Neural crest cell (in vitro differentiated cells): ENCODE measurements around the gene KCNIP4. TPM values are rescaled to one million over a fixed set of nuclear protein-coding genes. Genes with fewer than 3 reads are reported as not detected.

ENCODE experiments used
- DNase-seq: peaks from one replicate; pipeline ENCODE4 v3.0.0; 2021; ENCODE audit warnings: low read depth, mixed read lengths, low spot score
- H3K27ac Mint-ChIP-seq: one replicate; pipeline ENCODE4 v1.8.0; 2021; ENCODE audit warnings: mild to moderate bottlenecking, mixed read lengths; ENCODE audit not compliant: unreplicated experiment
- H3K27me3 Mint-ChIP-seq: 2 replicates; pipeline ENCODE4 v1.8.0; 2021; ENCODE audit warnings: low read depth, mild to moderate bottlenecking, mixed read lengths
- H3K36me3 Mint-ChIP-seq: 2 replicates; pipeline ENCODE4 v1.8.0; 2021; ENCODE audit warnings: low read depth, mild to moderate bottlenecking, mixed read lengths
- H3K4me1 Mint-ChIP-seq: 2 replicates; pipeline ENCODE4 v1.8.0; 2021; ENCODE audit warnings: mixed read lengths
- H3K4me3 Mint-ChIP-seq: one replicate; pipeline ENCODE4 v1.8.0; 2021; ENCODE audit warnings: mild to moderate bottlenecking, mixed read lengths
- H3K9me3 Mint-ChIP-seq: 2 replicates; pipeline ENCODE4 v1.8.0; 2021; ENCODE audit warnings: mixed read lengths
- total RNA-seq: library from RNA; stranded (reverse); gene quantifications from 2 replicates; pipeline ENCODE4 v1.2.1, GENCODE V29; 2021
- TF ChIP-seq, protein P1 (sequence below): fragments of 200-600 bp; sonication (generic); conservative IDR thresholded peaks from 2 replicates; pipeline ENCODE4 v1.5.0; 2021; ENCODE audit warnings: antibody characterized with exemption, mild to moderate bottlenecking

KCNIP4 gene
- total RNA-seq, 1 donor from 2014 or later = 0.33 TPM

DNA sequence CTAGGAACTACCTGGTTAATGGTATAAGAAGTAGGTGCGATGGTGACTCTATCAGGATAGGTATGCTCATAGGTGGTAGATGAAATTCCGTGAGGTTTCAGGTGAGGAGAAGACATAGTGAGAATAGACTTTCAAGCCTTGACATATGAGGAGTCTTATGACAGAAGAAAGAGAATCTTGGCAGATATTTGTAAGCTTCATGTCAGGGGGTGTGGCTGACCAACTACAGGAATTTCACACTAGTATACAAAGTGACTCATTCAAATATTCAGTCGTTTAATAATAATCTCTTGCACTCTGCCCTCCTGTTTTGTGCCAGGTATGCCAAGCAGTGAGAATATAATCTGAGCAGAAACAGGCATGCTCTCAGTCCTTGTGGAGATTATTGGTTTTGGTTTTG lies 1225.6 kb downstream of the KCNIP4 start:
- TF ChIP-seq, protein P1, sequence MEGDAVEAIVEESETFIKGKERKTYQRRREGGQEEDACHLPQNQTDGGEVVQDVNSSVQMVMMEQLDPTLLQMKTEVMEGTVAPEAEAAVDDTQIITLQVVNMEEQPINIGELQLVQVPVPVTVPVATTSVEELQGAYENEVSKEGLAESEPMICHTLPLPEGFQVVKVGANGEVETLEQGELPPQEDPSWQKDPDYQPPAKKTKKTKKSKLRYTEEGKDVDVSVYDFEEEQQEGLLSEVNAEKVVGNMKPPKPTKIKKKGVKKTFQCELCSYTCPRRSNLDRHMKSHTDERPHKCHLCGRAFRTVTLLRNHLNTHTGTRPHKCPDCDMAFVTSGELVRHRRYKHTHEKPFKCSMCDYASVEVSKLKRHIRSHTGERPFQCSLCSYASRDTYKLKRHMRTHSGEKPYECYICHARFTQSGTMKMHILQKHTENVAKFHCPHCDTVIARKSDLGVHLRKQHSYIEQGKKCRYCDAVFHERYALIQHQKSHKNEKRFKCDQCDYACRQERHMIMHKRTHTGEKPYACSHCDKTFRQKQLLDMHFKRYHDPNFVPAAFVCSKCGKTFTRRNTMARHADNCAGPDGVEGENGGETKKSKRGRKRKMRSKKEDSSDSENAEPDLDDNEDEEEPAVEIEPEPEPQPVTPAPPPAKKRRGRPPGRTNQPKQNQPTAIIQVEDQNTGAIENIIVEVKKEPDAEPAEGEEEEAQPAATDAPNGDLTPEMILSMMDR = no peak
- no peak for DNase-seq
- peaks cover 14% of the 10 kb centered on the region for H3K9me3 Mint-ChIP-seq
- H3K4me1 Mint-ChIP-seq = no peaks in the 10 kb centered on the region
- no peak overlapping the region for H3K27ac Mint-ChIP-seq
- H3K27me3 Mint-ChIP-seq = no peaks in the 10 kb centered on the region
- H3K36me3 Mint-ChIP-seq = peaks cover 59% of the 10 kb centered on the region
- no peak overlapping the region for H3K4me3 Mint-ChIP-seq

- H3K9me3 Mint-ChIP-seq = peaks cover 3% of the 10 kb centered on the region
- H3K36me3 Mint-ChIP-seq = peaks cover 27% of the 10 kb centered on the region
- H3K4me3 Mint-ChIP-seq = no peak overlapping the region
- no peaks in the 10 kb centered on the region for H3K4me1 Mint-ChIP-seq
- no peak for DNase-seq
- no peak overlapping the region for H3K27ac Mint-ChIP-seq
- TF ChIP-seq, protein P1 = no peak
- no peaks in the 10 kb centered on the region for H3K27me3 Mint-ChIP-seq
Observed at GRCh38 chr4:20711335-20711734, 1237.2 kb downstream of the KCNIP4 start.

DNA sequence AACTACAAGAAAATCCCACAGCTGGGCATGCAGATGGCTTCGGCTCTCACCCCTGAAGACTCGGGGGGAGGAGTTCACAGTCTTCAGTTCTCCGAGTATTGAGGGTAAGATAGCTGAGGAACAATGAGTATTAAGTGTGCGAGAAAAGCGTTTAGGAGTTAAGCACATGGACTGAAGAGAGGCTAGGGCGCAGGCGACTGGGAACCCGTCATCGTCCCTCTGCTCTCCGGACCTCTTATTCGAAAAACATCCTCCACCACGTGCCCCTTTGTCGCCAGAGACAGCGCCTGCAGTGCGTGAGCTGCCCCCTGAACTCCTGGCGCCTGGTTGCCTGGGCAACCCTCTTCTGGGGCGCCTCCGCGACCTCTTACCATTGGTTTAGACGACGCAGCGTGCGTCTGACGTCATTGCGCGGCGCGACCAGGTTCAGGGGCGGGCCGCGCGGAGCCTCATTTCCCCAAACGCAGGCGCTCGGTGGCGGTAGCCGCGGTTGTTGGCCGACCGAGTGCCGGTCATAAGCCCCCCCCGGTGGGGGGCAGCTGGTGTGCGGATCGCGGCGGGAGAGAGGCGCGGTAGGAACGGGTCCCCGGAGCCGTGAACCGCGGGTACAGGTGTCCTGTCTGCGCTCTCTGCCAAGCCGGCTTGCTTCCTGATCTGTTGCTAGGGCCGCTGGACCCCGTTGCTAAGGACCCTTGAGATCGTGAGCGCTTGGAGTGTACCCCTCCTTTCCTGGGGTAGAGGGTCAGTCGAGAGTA lies 1248.4 kb downstream of the KCNIP4 start, which contains the start of gene PACRGL:
TSS of gene PACRGL (plus strand) at position 452 of the 755 bp plus-strand sequence. CDS start 4,024 bp downstream, outside the sequence.
- peaks cover 40% of the 10 kb centered on the region for H3K4me1 Mint-ChIP-seq
- no peaks in the 10 kb centered on the region for H3K27me3 Mint-ChIP-seq
- no peaks in the 10 kb centered on the region for H3K9me3 Mint-ChIP-seq
- H3K36me3 Mint-ChIP-seq = no peaks in the 10 kb centered on the region
- DNase-seq = peak; percentile 88
- peak within 1 kb of the TSS; percentile 98 for H3K27ac Mint-ChIP-seq
- TF ChIP-seq, protein P1 = no peak
- peak within 1 kb of the TSS; percentile 92 for H3K4me3 Mint-ChIP-seq

DNA sequence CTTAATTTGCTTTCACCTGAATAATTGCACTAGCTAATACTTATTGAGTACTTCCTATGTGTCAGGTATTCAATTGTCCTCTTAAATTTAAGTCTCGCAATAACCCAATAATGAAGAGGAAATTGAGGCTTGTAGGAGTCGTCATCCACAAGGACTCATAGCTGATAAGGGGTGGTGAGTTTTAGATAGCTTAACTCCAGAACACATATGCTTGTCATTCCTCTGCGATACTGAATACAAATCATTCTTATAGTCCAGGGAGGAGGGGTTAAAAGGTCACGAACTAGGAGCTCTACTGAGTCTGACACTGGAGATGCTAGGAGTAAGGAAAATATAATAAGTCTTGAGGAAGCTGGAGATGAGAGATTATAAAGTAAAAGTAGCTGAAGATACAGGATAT lies 1249.8 kb downstream of the KCNIP4 start:
- Mint-ChIP-seq H3K9me3 (no peaks in the 10 kb centered on the region), H3K4me1 (peaks cover 41% of the 10 kb centered on the region), H3K27me3 (no peaks in the 10 kb centered on the region), H3K4me3 (peak overlapping the region; percentile 86), H3K36me3 (no peaks in the 10 kb centered on the region), H3K27ac (peak overlapping the region; percentile 53)
- no peak for DNase-seq
- TF ChIP-seq, protein P1 = no peak

- DNase-seq = no peak
- Mint-ChIP-seq H3K27ac (no peak overlapping the region), H3K36me3 (no peaks in the 10 kb centered on the region), H3K4me3 (peak overlapping the region; percentile 86), H3K27me3 (no peaks in the 10 kb centered on the region), H3K9me3 (no peaks in the 10 kb centered on the region), H3K4me1 (peaks cover 43% of the 10 kb centered on the region)
- TF ChIP-seq, protein P1 = no peak
Observed at GRCh38 chr4:20698382-20698781, 1250.2 kb downstream of the KCNIP4 start.
